ENCODE results near the gene RANBP10.
A peak's percentile ranks its signal among the peaks of the same experiment; 100 is the strongest.

The RANBP10 gene

DNA sequence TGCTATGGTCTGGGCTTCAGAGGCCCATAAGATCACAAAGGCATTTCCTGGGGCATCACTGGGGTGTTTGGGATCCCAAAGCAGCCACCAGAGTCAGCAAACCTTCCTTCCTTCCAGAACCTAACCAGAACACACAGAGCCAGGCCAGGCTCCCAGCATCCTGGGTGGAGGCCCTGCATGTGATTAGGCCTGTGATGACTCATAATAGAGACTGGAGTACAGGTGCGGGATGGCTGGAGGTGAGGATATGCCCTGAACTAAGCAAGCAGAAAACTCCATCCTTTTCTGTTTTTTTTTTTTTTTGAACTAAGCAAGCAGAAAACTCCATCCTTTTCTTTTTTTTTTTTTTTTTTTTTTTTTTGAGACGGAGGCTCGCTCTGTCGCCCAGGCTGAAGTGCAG lies 69.5 kb downstream of the RANBP10 start:
- DNase-seq = no peak

DNA sequence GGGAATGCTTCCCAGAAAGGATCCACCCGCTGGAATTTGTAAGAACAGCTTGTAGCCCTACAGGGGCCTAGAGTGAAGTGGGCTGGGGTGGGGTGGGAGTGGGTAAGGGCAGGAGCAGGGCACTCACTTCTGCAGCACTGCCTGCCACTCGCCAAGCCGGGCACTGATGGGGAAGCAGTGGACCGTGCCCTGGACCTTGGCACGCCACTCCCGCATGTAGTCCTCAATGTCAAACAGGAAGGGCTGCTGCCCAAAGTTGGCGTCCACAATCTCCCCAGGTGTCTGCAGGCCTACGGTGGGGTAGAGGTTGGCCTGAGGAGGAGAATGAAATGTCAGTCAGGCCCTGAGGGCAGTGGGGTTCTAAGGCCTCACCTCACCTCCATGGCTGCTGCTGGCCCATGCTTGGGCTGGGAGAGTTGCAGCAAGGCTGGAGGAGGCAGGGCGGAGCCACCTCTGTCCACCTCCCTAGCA lies 71.6 kb downstream of the RANBP10 start:
- no peak for DNase-seq

DNA sequence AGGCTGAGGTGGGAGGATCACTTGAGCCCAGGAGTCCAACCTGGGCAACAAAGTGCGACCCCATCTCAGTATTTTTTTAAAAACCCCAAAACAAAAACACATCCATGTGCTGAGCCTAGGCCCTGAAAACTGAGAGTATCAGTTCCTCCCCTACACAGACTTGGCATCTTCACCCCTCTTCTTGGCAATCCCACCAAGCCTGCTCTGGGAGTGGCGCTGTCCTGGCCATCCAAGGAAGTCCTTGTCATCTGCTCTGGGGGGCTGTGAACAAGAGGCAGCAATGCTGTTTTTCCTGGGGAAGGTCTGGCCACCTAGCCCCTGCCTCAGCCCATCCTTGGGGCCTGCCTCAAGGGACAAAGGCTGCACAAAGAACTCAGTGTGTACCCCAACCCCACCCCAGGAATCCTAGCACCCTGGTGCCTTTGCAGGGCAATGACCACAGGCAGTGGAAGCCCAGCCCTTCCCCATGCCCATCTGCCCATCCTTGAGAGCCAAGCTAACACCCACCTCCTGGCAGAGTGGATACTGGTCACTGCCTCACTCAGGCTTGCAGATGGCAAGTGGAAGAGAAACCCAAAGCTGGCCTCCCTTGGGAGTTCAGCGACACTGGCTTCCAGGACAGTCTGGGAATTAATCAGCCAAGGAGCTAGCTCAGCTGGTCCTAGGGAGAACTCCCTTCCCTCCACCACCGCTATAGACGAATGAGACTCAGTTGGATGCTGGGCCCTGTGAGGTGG lies 72.5 kb downstream of the RANBP10 start:
- no peak for DNase-seq

DNA sequence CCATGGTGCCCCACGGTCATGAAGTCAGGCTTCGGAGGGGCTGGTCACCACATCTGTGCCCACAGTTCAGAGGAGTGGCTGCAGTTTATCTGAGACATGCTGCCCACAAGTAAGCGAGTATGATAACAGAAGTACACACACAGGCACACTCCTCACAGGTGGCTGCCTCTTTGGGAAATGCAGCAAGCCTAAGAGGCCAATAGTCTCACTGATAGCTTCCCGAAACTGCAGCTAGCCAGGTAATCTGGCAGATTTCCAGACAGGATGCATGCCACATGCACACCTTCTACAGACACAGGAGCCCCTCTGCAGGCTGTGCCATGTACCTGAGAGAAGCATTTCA lies 74.6 kb downstream of the RANBP10 start:
- no peak for DNase-seq

DNA sequence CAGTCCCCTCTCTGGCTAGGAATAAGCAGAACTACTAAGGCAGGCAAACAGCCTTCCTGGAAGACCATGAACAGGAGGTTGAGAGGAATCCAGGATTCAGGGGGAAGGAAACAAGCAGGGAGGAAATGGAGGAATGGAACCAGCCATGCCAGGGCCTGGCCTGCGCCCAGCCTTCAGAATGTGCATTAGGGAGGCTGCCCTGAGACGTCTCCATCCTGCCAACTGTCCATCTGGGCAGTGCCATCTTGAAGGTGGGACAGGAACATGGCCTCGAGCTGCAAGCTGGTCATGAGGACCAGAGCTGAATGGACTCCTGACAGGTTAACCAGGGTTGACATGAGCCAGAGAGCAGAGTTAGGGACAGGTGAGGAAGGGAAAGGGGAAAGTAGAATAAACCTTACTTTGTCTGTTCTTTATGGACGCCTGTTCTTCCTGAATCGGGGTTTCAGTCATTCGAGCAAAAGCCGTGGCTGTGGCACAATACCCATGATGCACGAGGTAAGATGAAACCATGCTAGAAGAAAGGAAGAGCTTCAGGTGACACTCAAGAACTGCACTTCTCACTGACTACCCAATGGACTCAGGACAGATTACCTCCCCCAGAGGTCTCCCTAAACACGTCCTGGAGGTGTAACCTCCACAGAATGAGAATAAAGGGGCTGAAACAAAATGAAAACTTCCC lies 75.1 kb downstream of the RANBP10 start:
- DNase-seq = no peak

DNA sequence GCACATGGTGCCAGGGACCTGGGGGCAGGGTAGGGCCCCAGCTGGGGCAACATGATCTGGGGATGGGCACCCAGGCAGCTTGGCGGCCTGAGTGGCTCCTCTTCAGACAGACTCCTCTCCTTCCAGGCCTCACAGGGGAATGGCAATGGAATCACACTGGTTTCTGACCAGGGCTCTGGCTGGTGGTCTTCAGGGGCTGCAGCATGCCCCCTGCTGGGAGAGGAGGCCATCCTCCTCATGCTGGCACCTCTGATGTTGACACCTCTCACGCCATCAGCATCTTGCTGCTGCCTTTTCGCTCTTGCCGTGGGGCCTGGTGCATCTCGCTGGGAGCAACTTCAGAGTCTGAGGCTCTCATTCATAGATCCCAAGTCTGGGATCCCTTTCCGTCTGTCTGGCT lies 76.0 kb downstream of the RANBP10 start:
- no peak for DNase-seq

DNA sequence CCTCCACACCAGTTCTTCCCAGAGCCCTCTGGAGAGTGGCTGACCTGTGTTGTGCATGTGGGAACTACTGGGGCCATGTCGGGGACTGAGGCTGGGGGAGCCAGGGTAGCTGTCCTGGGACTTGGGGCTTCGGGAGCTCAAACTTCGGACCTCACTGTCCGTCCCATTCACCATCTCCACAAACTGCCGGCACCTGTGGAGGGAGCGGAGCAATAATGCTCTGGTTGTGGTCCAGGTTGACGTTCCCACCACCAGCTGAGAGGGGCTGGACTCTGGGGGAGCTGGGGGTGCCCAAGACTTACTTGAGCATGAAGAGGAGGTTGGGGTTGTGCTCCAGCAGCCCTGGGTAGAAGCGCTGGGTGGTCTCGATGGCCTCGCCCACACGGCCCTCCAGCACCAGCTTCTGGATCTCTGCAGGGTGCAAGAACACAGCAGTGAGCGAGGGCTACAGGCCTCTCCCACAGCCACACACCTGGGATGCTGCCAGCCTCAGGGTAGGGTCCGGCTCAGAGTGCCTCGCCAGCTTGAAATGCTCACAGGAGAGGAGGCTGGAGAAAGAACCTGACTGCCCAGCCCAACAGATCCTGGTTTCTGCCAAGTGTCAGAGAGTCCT lies 76.6 kb downstream of the RANBP10 start:
- no peak for DNase-seq

DNA sequence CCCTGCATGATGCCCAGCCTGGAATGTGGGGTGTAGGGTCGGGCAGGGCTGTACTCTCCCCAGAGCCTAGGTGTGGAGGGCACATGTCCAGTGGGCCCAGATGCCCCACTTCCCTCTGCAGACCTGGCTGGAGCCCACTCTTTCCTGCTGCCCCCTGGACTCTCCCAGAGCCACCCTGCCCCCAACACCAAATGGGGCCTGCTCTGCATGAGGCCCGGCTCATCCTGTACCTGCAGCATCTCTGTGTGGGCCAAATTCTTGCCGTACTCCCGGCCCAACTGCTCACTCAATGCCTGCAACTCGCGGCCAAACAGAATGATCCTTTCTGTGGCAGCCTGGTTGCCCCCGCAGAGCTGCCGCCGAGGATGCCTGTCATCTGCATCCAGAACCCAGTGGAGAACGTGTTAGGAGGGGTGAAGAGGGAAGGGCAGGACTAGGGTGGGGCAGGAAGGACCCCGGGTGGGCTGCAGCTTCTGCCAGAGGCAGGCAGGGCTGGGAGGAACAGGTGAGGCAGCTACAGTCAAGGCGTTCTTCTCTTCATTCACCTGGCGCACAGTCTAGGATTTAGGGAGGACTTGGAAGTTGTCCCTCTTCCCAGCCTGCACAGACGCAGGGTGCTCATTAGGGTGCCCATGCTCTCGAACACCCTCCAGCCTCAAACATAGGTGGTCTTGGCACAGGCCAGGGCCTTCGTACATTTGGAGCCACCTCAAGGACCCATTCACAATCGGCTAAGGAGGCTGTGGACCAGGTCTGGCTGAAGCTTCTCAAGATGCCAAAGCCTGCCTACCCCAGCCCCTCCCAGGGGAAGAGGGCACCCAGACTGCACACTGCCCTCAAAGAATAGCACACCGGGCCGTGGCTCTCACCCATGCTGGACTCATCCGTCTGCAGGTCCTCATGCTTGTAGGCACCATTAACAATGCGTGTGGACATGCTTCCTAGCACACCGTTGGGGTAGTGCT lies 78.6 kb downstream of the RANBP10 start:
- no peak for DNase-seq

DNA sequence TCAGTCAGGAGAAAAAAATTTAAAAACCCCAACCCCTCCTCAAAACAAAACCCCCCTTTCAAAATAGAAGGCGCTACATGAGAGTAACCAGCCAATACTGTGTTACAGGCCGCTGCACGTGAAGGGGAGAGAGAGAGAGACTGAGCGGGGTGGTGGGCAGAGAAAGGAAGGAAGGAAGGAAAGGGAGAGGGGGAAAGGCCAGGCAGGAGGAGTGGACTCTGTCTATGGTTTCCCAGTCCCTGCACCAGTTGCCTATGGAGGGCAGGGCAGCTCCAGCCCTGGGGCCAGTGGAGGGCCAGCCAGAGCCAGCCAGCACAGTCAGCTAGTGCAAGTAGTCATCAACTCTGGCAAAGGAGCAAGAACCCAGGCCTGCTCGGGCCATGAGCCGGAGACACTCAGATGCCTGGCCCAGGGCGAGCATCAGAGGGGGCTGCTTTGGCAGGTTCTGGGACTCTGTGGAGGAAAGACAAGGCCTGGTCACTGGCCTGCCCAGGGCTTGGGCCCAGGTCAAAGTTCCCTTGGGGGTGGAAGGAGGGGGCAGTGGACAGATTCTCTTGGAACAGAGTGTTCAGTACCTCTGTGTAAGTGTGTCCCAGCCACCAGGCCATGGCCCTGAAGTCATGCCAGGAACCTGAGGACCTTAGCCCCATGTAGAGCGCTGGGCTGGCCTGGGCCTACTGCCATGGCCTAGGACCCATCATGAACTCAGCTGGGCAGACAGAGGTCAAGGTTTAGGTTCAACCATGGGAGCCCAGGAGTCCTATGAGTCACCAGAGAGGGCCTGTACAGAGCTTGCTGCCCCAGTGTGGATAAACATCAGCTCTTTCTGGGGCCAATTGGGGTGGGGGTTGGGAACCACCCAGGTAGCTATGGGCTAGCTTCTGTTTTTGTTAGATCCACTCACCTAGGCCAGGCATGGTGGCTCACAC lies 80.0 kb downstream of the RANBP10 start:
- DNase-seq = no peak

DNA sequence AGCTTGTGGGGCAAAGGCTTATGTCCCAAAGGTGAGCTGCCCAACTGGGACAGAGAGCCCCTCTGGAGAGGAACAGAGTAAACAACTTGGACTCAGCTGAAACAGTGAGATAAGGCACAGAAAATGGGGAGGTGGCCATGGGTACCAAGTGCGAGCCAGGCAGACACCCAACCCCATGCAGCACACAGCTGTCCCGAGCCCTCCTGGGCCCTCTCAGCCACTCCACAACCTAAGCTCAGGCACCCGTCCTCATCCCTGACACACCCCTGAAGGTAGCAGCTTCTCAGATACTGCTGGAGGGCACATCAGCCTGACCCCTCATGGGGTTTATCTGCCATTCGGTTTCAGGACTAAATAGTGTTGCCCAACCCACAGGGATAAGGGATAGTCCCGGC lies 82.5 kb downstream of the RANBP10 start:
- no peak for DNase-seq

DNA sequence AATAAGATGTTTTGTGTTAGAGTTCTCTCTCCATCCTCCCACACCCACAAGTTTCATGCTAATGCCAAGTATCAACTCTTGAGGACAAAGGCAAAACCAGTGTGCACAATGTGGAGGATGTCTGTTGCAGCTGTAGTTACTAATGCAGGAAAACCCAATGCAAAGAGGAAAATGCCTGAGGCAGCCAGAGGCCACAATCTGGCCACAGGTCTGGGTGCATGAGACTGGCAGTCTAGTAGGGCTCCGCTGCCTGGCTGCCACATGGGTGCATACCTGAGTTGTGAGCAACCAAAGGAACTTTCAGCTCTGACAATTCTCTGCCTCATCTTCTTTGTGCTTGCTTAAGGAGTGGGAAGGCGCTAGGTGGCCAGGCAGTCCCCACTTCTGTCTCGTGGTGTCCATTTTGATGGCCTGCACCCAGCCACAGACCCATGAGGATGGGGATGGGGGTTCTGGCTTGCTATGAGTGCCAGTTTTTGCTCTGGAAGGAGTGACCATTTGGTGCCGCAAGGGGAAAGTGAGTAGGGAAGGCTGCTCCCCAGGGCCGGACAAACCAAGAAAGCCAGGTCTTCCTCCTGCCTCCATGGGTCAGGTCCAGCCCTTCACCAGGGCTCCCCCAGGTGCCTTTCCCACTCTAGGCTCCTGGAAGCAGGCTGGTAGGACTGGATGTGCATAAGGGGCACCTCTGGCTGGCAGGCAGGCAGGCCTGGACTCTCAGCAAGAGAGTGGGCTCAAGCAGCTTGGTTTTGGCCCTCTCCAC lies 83.0 kb downstream of the RANBP10 start:
- no peak for DNase-seq

DNA sequence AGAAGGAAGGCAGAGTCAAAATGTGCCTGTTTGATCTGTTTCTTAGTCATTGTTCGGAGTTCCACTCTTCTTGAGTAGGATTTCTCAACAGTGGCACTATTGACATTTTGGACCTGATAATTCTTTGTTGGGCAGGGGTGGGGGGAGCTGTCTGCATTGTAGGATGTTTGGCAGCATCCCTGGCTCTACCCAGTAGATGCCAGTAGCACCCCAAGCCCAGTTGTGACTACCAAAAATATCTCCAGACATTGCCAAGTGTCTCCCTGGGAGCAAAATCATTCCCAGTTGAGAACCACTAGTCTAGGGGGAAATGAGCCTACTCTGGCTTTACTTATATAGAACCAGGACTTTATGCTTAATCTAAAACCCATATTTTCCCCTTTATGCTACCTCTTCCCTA lies 86.1 kb downstream of the RANBP10 start:
- DNase-seq = no peak

DNA sequence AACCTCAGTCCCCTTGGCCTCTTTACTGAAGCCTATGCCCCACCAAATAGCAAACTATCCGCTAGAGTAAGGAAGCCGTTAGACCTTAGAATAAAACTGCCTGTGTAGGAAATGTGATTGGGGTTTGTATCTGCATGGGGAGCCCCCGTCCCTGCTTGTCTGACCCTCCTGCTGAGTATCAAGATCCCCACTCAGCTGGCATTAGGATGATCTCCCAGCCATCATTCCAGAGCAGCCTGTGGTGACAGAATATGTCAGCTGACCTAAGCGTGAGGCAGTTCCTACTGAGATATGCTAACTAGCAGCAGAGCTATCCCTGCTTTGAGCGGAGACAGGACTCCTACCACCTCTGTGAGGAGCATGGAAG lies 86.6 kb downstream of the RANBP10 start:
- DNase-seq = peak; percentile 59

DNA sequence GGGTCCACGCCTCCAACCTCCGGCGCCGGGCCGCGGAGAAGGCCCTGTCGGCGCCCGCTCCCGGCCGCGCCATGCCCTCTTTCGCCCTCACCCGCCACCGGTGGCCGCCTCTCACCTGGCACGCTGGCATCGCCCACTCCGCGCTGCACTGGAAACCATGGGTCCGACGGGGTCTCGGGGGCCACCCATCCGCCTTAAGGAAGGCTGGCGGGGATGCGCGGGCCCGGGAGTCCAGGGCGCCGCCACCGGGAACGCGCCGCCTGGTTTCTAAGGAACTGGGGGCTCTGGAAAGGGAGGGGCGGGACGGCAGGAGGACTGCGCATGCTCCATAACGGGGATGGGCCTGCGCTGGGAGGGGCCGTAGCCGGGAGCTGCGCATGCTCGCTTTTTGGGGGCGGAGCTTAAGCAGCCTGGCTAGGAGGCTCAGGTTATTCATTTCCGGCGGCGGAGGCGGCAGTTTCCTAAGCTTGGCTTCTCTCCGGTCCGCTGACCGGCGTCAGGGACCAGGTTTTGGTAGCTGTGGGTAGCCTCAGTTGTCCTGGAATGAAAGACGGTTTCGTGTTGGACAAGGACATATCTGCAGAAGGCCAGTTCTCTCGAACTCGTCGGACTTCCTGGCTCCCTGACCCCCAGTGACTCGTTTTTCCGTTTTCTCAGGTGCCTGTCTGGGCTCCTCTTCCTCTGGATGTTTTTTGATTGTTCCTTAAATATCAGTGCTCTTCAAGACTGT lies 87.1 kb downstream of the RANBP10 start, which contains the start of gene GFOD2:
Gene GFOD2 (minus strand): TSS at position 269 of the 730 bp plus-strand sequence. CDS start 33,601 bp downstream, outside the sequence.
- peak; percentile 100 for DNase-seq

DNA sequence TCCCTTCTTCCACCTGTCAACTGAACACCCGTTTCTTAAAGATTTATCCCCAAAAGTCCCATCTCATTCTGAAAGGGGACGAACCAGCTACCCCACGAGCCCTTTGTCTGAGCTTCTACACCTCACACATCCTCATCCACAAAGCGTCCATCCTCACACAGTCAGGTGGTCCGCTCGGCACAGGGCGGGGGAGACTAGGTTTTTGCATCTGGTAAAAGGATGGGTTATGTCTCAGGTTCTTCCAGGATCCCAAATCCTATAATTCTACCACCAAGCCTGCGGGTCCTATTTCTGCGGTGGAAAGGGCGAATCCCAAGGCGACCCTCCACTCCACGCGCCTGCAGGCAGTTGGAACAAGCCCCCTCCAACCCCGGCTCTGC lies 87.7 kb downstream of the RANBP10 start:
- peak; percentile 63 for DNase-seq

DNA sequence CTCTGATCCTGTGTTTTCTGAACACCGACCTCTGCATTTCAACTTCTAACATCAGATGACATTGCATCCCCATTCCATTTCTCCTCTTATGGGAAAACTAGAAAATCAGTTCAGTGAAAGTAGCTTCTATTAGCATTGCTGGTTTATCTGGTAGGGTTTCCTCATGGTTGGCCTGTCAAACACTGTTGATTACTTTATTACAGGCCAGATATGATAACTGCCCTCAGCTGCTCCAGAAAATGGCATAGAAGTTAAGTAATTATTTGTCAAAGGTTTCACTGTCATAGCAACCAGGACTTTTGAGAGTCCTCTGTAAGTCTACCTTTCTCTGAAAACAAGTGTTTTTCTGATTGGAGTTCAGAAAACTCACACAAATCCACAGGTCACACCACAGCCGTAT lies 90.3 kb downstream of the RANBP10 start:
- DNase-seq = no peak

DNA sequence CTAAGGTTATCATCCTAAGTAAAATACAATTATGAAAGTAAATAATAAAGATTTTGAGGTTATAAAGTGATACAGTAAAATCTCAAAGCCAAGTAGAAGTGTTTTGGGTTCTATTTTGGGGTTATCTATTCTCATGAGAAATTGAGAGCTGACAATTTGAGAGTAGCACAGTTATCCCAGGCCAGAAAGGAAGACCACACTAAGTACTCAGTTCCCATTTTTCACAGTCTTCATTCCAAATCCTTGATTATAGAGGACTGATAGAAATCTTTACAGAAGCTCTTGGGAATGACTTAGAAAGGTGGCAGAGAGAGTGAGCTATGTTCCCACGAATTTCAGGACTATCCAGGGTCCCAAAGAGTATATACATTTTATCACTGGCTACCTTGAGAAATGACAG lies 91.8 kb downstream of the RANBP10 start:
- DNase-seq = no peak

DNA sequence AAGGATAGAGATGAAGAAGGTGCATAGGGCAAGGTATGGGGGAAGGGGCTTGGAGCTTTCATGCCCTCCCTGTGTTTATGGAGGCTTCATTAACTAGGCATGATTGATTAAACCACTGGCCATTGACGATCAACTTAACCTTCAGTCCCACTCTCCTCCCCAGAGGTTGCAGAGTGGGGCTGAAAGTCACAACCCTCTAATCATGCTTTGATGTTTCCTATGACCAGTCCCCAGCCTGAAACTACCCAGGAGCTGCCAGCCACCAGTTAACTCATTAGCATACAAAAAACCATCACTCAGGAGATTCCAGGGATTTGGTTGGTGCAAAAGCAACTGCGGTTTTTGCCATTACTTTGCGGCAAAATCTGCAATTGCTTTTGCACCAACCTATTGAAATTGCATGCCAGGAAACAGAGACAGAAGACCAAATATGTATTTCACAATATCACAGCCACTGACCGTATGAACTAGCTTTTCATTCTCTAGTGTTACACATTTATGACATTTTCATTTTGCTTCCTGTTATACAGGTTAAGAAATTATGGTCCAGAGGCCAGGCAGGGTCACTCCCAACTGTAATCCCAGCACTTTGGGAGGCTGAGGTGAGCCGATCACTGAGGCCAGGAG lies 92.6 kb downstream of the RANBP10 start:
- no peak for DNase-seq

DNA sequence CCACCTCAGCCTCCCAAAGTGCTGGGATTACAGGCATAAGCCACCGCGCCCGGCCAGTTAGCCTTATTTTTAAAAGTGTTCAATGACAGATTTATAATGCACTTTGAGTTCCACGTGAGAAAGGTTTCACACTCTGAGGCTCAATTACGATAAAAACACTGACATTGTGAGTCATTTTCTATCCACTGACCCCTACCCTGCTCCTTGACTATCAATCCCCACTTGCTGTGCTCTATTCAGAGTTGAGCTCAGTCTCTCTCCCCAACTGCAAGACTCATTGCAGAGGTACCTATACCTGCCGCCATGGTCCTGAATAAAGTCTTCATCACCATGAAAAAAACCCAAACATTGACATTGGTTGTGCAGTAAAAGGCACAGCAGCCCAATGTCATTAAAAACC lies 95.8 kb downstream of the RANBP10 start:
- DNase-seq = no peak

DNA sequence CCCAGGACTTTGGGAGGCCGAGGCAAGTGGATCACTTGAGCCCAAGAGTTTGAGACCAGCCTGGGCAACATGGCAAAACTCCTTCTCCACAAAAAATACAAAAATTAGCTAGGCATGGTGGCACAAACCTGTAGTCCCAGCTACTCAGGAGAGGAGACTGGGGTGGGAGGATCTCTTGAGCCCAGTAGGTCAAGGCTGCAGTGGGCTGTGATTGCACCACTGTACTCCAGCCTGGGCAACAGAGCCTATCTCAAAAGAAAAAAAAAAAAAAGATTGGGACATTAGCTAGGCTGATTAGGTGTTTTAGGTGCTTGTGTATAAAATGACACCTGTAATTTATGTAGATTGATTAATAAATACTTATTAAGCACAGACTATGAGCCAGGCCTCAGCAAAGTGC lies 97.3 kb downstream of the RANBP10 start:
- no peak for DNase-seq

All from activated CD8-positive, alpha-beta memory T cell treated with anti-CD3 and anti-CD28 coated beads, Interleukin-2, amount 50 U/mL, for 48 hours (primary cell).